Measurements from ENCODE around the gene DUSP6. TPM values are rescaled to one million over a fixed set of nuclear protein-coding genes. Genes with fewer than 3 reads are reported as not detected.

Gene DUSP6
- total and polyA plus RNA-seq, 10 of the 15 experiments (the other 5 are each of a cell fraction or from before 2014, with no cell fraction given): 0.02 to 0.69 (median 0.07) TPM; not detected in 1

- WGBS (ENCODE audit: insufficient coverage, insufficient replicate concordance, low lambda C conversion rate, missing lambda C conversion rate): 46% methylated on average over 6 of the region's 6 CpGs
- no TSS peak for BruUV-seq (replicated peaks)
- Histone ChIP-seq H3K36me3 (ENCODE audit: control insufficient read depth in 2 of 2, insufficient read depth in 2 of 2, low read length in 1 of 2) (no peaks in the 10 kb centered on the region), H3K27ac (ENCODE audit: control insufficient read depth, insufficient read depth) (no peak overlapping the region), H3K9ac (ENCODE audit: control insufficient read depth, insufficient read depth, low read length) (no peak overlapping the region), H3K4me1 (ENCODE audit: control insufficient read depth, insufficient read depth, low read length) (no peaks in the 10 kb centered on the region), H2AFZ (ENCODE audit: control insufficient read depth, low read depth, low read length) (no peak overlapping the region), H4K20me1 (ENCODE audit: control insufficient read depth, insufficient read depth) (no peaks in the 10 kb centered on the region), H3K27me3 (replicated peaks in 1 of 2; ENCODE audit: control insufficient read depth in 2 of 2, insufficient read depth in 2 of 2, low read length in 1 of 2) (no peaks in the 10 kb centered on the region), H3K4me2 (ENCODE audit: control insufficient read depth, insufficient read depth) (no peak overlapping the region), H3K4me3 (no peak overlapping the region), H3K9me3 (replicated peaks; ENCODE audit: control insufficient read depth, insufficient read depth, low read length) (no peaks in the 10 kb centered on the region), H3K79me2 (ENCODE audit: control insufficient read depth, insufficient read depth, low read length) (no peaks in the 10 kb centered on the region)
- ATAC-seq (no peak), FAIRE-seq (no peak), DNase-seq (ENCODE audit: low read depth, low spot score) (no peak)
- POLR2A ChIA-PET: no interaction called here
- intact Hi-C loops (cut with micrococcal nuclease; ENCODE audit: unreplicated experiment): no loop called here
- RAD21 ChIA-PET (ENCODE audit: unreplicated experiment): no interaction called here
- SMC1A ChIA-PET (ENCODE audit: uncharacterized antibody, unreplicated experiment): no interaction called here
- CTCF ChIA-PET: interaction anchor here (0.6 kb wide), 1 partner anchor 1512 kb away, joined by 3 read pairs; no protein-coding TSS in a partner anchor
- in situ Hi-C loops (cut with MboI): no loop called here
- TF ChIP-seq BMI1 (IDR thresholded peaks at IDR 0.05; ENCODE audit: borderline replicate concordance): no peak
- no peak for TF ChIP-seq JUNB (IDR thresholded peaks at IDR 0.05)
Measured at GRCh38 chr12:89372584-89373370, 20.5 kb upstream of the DUSP6 start.

- H3K4me2 ChIP-seq (ENCODE audit: control insufficient read depth, insufficient read depth): no peak overlapping the region
- intact Hi-C loops (cut with micrococcal nuclease; ENCODE audit: unreplicated experiment): no loop called here
- TF ChIP-seq RBBP5 (conservative IDR thresholded peaks at IDR 0.05) (no peak), PRDM15 (CRISPR knock-in tag; IDR thresholded peaks at IDR 0.05) (no peak), ZBTB11 (CRISPR knock-in tag; IDR thresholded peaks at IDR 0.05) (no peak), BRCA1 (IDR thresholded peaks at IDR 0.05; ENCODE audit: low read depth, low read length) (no peak), JUNB (IDR thresholded peaks at IDR 0.05) (no peak), ZNF384 (IDR thresholded peaks at IDR 0.05; ENCODE audit: borderline replicate concordance, low read depth, low read length) (no peak), FOXM1 (IDR thresholded peaks at IDR 0.05; ENCODE audit: low read depth, low read length) (no peak), POLR2A (IDR thresholded peaks at IDR 0.05; ENCODE audit: low read depth, low read length) (no peak), GABPA (IDR thresholded peaks at IDR 0.05; ENCODE audit: low read depth) (no peak)
Measured at GRCh38 chr12:89370850-89371249, 18.5 kb upstream of the DUSP6 start.

More at GRCh38 chr12:89370850-89371249, 18.5 kb upstream of the DUSP6 start:
- Histone ChIP-seq H3K36me3 (ENCODE audit: control insufficient read depth in 2 of 2, insufficient read depth in 2 of 2, low read length in 1 of 2) (no peaks in the 10 kb centered on the region), H3K27ac (ENCODE audit: control insufficient read depth, insufficient read depth) (no peak overlapping the region), H3K9ac (ENCODE audit: control insufficient read depth, insufficient read depth, low read length) (no peak overlapping the region), H3K4me3 (no peak overlapping the region), H3K79me2 (ENCODE audit: control insufficient read depth, insufficient read depth, low read length) (no peaks in the 10 kb centered on the region), H3K4me1 (ENCODE audit: control insufficient read depth, insufficient read depth, low read length) (no peaks in the 10 kb centered on the region), H3K27me3 (replicated peaks in 1 of 2; ENCODE audit: control insufficient read depth in 2 of 2, insufficient read depth in 2 of 2, low read length in 1 of 2) (no peaks in the 10 kb centered on the region; a peak in 1 of 4 replicates), H4K20me1 (ENCODE audit: control insufficient read depth, insufficient read depth) (no peaks in the 10 kb centered on the region), H2AFZ (ENCODE audit: control insufficient read depth, low read depth, low read length) (no peak overlapping the region), H3K9me3 (replicated peaks; ENCODE audit: control insufficient read depth, insufficient read depth, low read length) (no peaks in the 10 kb centered on the region)
- ChIA-PET POLR2A (no interaction called here), SMC1A (ENCODE audit: uncharacterized antibody, unreplicated experiment) (no interaction called here), CTCF (no interaction called here), RAD21 (ENCODE audit: unreplicated experiment) (no interaction called here)
- DNase-seq (ENCODE audit: low read depth, low spot score) (no peak), FAIRE-seq (no peak), ATAC-seq (no peak)
- no TSS peak for BruUV-seq (replicated peaks)
- WGBS (ENCODE audit: insufficient coverage, insufficient replicate concordance, low lambda C conversion rate, missing lambda C conversion rate): 65% methylated on average over 7 of the region's 7 CpGs
- in situ Hi-C loops (cut with MboI): no loop called here
